ENCODE data around the gene CTIF. TPM values are rescaled to one million over a fixed set of nuclear protein-coding genes. Genes with fewer than 3 reads are reported as not detected.

CTIF gene
- total RNA-seq, 1 donor from 2014 or later = 72.4 TPM

GRCh38 chr18:48680339-48681250, 141.8 kb downstream of the CTIF start:
- DNase-seq = no peak
- intact Hi-C loops (cut with DNase I) = no loop called here

GRCh38 chr18:48682768-48683167, 143.9 kb downstream of the CTIF start:
- H3K4me3 ChIP-seq = no peak overlapping the region
- peaks cover 2% of the 10 kb centered on the region for H3K36me3 ChIP-seq
- H3K4me1 ChIP-seq = peaks cover 18% of the 10 kb centered on the region
- no peak overlapping the region for H3K27ac ChIP-seq
- intact Hi-C loops (cut with DNase I) = no loop called here
- H3K27me3 ChIP-seq = no peaks in the 10 kb centered on the region
- ATAC-seq (no peak), DNase-seq (no peak)
- TF ChIP-seq CTCF (IDR thresholded peaks at IDR 0.05) = no peak
- H3K9me3 ChIP-seq = no peaks in the 10 kb centered on the region

More at GRCh38 chr18:48680339-48681250, 141.8 kb downstream of the CTIF start:
- Histone ChIP-seq H3K4me1 (peaks cover 23% of the 10 kb centered on the region), H3K4me3 (no peak overlapping the region), H3K9me3 (no peaks in the 10 kb centered on the region), H3K36me3 (no peaks in the 10 kb centered on the region), H3K27ac (peak overlapping the region; percentile 36), H3K27me3 (no peaks in the 10 kb centered on the region)
- TF ChIP-seq CTCF (IDR thresholded peaks at IDR 0.05) = peak; percentile 18
- peak; percentile 51 for ATAC-seq

- Histone ChIP-seq H3K4me1 (peaks cover 18% of the 10 kb centered on the region), H3K4me3 (no peak overlapping the region), H3K27ac (no peak overlapping the region), H3K27me3 (no peaks in the 10 kb centered on the region), H3K9me3 (no peaks in the 10 kb centered on the region), H3K36me3 (peaks cover 4% of the 10 kb centered on the region)
- no peak for DNase-seq
- TF ChIP-seq CTCF (IDR thresholded peaks at IDR 0.05) = no peak
- no peak for ATAC-seq
- intact Hi-C loops (cut with DNase I) = no loop called here
These were observed 144.4 kb downstream of the CTIF start for GRCh38 chr18:48683197-48683596.

GRCh38 chr18:48683661-48684060, 144.8 kb downstream of the CTIF start:
- H3K9me3 ChIP-seq = no peaks in the 10 kb centered on the region
- H3K4me3 ChIP-seq = no peak overlapping the region
- H3K4me1 ChIP-seq = peaks cover 18% of the 10 kb centered on the region
- intact Hi-C loops (cut with DNase I) = no loop called here
- TF ChIP-seq CTCF (IDR thresholded peaks at IDR 0.05) = no peak
- ATAC-seq (no peak), DNase-seq (no peak)
- H3K27me3 ChIP-seq = no peaks in the 10 kb centered on the region
- H3K27ac ChIP-seq = no peak overlapping the region
- peaks cover 4% of the 10 kb centered on the region for H3K36me3 ChIP-seq

GRCh38 chr18:48687346-48688042, 148.7 kb downstream of the CTIF start:
- intact Hi-C loops (cut with DNase I) = no loop called here
- peaks cover 4% of the 10 kb centered on the region for H3K36me3 ChIP-seq
- no peaks in the 10 kb centered on the region for H3K9me3 ChIP-seq
- TF ChIP-seq CTCF (IDR thresholded peaks at IDR 0.05) = no peak
- ATAC-seq (peak; percentile 33), DNase-seq (no peak)
- peak overlapping the region; percentile 24 for H3K27ac ChIP-seq
- no peaks in the 10 kb centered on the region for H3K27me3 ChIP-seq
- H3K4me3 ChIP-seq = no peak overlapping the region
- no peaks in the 10 kb centered on the region for H3K4me1 ChIP-seq

Data from upper lobe of right lung (tissue), 1 donor.